ENCODE data around the gene TEX13A.

- TF ChIP-seq CTCF (IDR thresholded peaks at IDR 0.05) (no peak), POLR2A (IDR thresholded peaks at IDR 0.05) (no peak)
These were observed 43.3 kb upstream of the TEX13A start for GRCh38 chrX:105263801-105264200.

Measured in right lobe of liver (tissue), 4 donors.